GM12878 (cell line): ENCODE data around the gene SLC9A7. TPM values are rescaled to one million over a fixed set of nuclear protein-coding genes. Genes with fewer than 3 reads are reported as not detected.

Source experiments
- ATAC-seq: fragments of 200-7000 bp; cut with Tn5 transposase; 3 replicates; pipeline ENCODE4 v1.9.1; 2020; ENCODE audit warnings: mild to moderate bottlenecking, moderate library complexity
- BruUV-seq: library from RNA; stranded (reverse); fragments of 400-500 nt; replicated peaks from 2 replicates; lab custom pipeline; 2021; lab: Mats Ljungman, UMichigan
- CTCF ChIA-PET: fragments of 300-600 bp; sonication (Branson Sonifier 250); formaldehyde crosslinking; extraction: SDS; loops from one replicate; lab custom pipeline; 2021; ENCODE audit warnings: inconsistent platforms; lab: Yijun Ruan, JAX
- POLR2A ChIA-PET: fragments of 350-600 bp; formaldehyde crosslinking; extraction: SDS; loops from one replicate; lab custom pipeline; 2021; ENCODE audit warnings: inconsistent platforms; lab: Charles Lee
- RAD21 ChIA-PET: fragments of 300-600 bp; sonication (Branson Sonifier 250); formaldehyde crosslinking; loops from one replicate; lab custom pipeline; 2023; ENCODE audit warnings: antibody characterized with exemption; ENCODE audit not compliant: unreplicated experiment; lab: Charles Lee
- SMC1A ChIA-PET: fragments of 300-600 bp; sonication (Branson Sonifier 250); formaldehyde crosslinking; loops from one replicate; lab custom pipeline; 2023; ENCODE audit not compliant: unreplicated experiment, uncharacterized antibody; lab: Charles Lee
- DNase-seq: peaks from one replicate; pipeline ENCODE4 v3.0.0-alpha.2; 2011; ENCODE audit warnings: low read depth, low spot score
- FAIRE-seq: peaks from 3 replicates; lab custom pipeline; 2011; peaks lifted over from hg19 to GRCh38; lab: Jason Lieb, UNC
- H2AFZ ChIP-seq: 2 replicates; pipeline ENCODE4 v1.6.0; 2011; ENCODE audit warnings: low read depth, low read length, control low read depth; ENCODE audit not compliant: control insufficient read depth
- H3K27ac ChIP-seq: 2 replicates; pipeline ENCODE4 v1.5.1; 2011; ENCODE audit warnings: control low read depth; ENCODE audit not compliant: control insufficient read depth, insufficient read depth
- H3K27me3 ChIP-seq, 2 experiments: replicated peaks in 1 of 2; 2 replicates each; pipeline versions ENCODE4 v1.6.0 to v1.6.1; 2011; ENCODE audit warnings: low read length in 1 of 2; ENCODE audit not compliant: control insufficient read depth in 2 of 2, insufficient read depth in 2 of 2
- H3K36me3 ChIP-seq, 2 experiments: 2 replicates each; pipeline ENCODE4 v1.5.1; 2011; ENCODE audit warnings: low read length in 1 of 2; ENCODE audit not compliant: control insufficient read depth in 2 of 2, insufficient read depth in 2 of 2
- H3K4me1 ChIP-seq: 2 replicates; pipeline ENCODE4 v1.6.1; 2011; ENCODE audit warnings: mild to moderate bottlenecking, low read length, moderate library complexity, mixed read lengths; ENCODE audit not compliant: control insufficient read depth, insufficient read depth
- H3K4me2 ChIP-seq: 2 replicates; pipeline ENCODE4 v1.6.0; 2011; ENCODE audit warnings: control low read depth; ENCODE audit not compliant: control insufficient read depth, insufficient read depth
- H3K4me3 ChIP-seq: fragments of 200-600 bp; sonication (generic); 2 replicates; pipeline ENCODE4 v1.5.1; 2016
- H3K79me2 ChIP-seq: 2 replicates; pipeline ENCODE4 v1.6.0; 2011; ENCODE audit warnings: low read length; ENCODE audit not compliant: control insufficient read depth, insufficient read depth
- H3K9ac ChIP-seq: 2 replicates; pipeline ENCODE4 v1.8.0; 2011; ENCODE audit warnings: low read length, control low read depth, mixed read lengths; ENCODE audit not compliant: control insufficient read depth, insufficient read depth
- H3K9me3 ChIP-seq: replicated peaks from 3 replicates; pipeline ENCODE4 v1.5.1; 2011; ENCODE audit warnings: mild to moderate bottlenecking, low read length; ENCODE audit not compliant: control insufficient read depth, insufficient read depth
- H4K20me1 ChIP-seq: 2 replicates; pipeline ENCODE4 v1.6.0; 2011; ENCODE audit not compliant: control insufficient read depth, insufficient read depth
- BACH1 ChIP-seq: fragments of 450-650 bp; IDR thresholded peaks from 2 replicates; pipeline ENCODE4 v1.6.1; 2017; ENCODE audit warnings: mild to moderate bottlenecking, borderline replicate concordance
- MXI1 ChIP-seq: fragments of 150-350 bp; IDR thresholded peaks from 2 replicates; pipeline ENCODE4 v1.6.1; 2011; ENCODE audit warnings: low read depth, mild to moderate bottlenecking, inconsistent platforms, low read length, improper control_type of control experiment
- RAD51 ChIP-seq: fragments of 450-650 bp; IDR thresholded peaks from 2 replicates; pipeline ENCODE4 v1.6.1; 2016; ENCODE audit warnings: moderate library complexity, mild to moderate bottlenecking, inconsistent platforms
- RCOR1 ChIP-seq: conservative IDR thresholded peaks from 2 replicates; pipeline ENCODE4 v1.6.1; 2012; ENCODE audit warnings: low read depth, low read length, improper control_type of control experiment
- SREBF1 ChIP-seq: IDR thresholded peaks from 2 replicates; pipeline ENCODE4 v1.6.1; 2012; ENCODE audit warnings: mild to moderate bottlenecking, low read length
- SRF ChIP-seq, 2 experiments: IDR thresholded peaks; 2 replicates each; pipeline ENCODE4 v1.6.1; 2011; ENCODE audit warnings: low read depth in 2 of 2, low read length in 2 of 2, mild to moderate bottlenecking in 1 of 2, moderate library complexity in 1 of 2
- TBL1XR1 ChIP-seq: IDR thresholded peaks from 2 replicates; pipeline ENCODE4 v1.6.1; 2012; ENCODE audit warnings: low read depth, low read length, improper control_type of control experiment
- ZNF207 ChIP-seq: fragments of 450-650 bp; IDR thresholded peaks from 2 replicates; pipeline ENCODE4 v1.6.1; 2014; ENCODE audit warnings: antibody characterized with exemption, mild to moderate bottlenecking, borderline replicate concordance
- WGBS: methylation state at CpG from one replicate; pipeline ENCODE4 v1.1.6; 2016; ENCODE audit warnings: low lambda C conversion rate; ENCODE audit not compliant: insufficient replicate concordance, insufficient coverage; ENCODE audit errors: missing lambda C conversion rate; 5-methylcytosine and 5-hydroxymethylcytosine counted together
- in situ Hi-C: fragments of 300-500 bp; cut with MboI; formaldehyde crosslinking; loops from 9 replicates; pipeline ENCODE4 v1.14.3; 2018; ENCODE audit warnings: mixed read lengths
- intact Hi-C: fragments of 100-400 bp; cut with micrococcal nuclease; formaldehyde crosslinking; loops from one replicate; pipeline ENCODE4 v1.14.2; 2022; ENCODE audit not compliant: unreplicated experiment
- polyA plus RNA-seq, 11 experiments: library from polyadenylated mRNA; depleted of rRNA in 4 of 11; unstranded in 6 of 11; stranded (reverse) in 5 of 11; fragments of >200 nt; fragmentation: Nextera tagmentation in 4 of 11; fragmentation: Illumina TruSeq in 1 of 11; extraction: Ambion mirVana in 4 of 11; extraction: Trizol in 1 of 11; gene quantifications; 1 replicate in 1 of 11; 2 replicates in 10 of 11; pipeline versions ENCODE4 v1.2.1 to v1.2.3, GENCODE V29; 2011 to 2016; ENCODE audit warnings: inconsistent platforms in 2 of 11, missing spikeins in 2 of 11, low read depth in 1 of 11
- total RNA-seq, 4 experiments: library from RNA; depleted of rRNA in 3 of 4; stranded (reverse); fragments of >200 nt in 3 of 4; fragmentation: Illumina TruSeq in 1 of 4; extraction: Trizol in 1 of 4; gene quantifications; 2 replicates each; pipeline versions ENCODE4 v1.2.1 to v1.2.3, GENCODE V29; 2013 to 2021
- TF ChIP-seq, protein P1 (sequence below): IDR thresholded peaks from 2 replicates; pipeline ENCODE4 v1.6.1; 2011; ENCODE audit warnings: borderline replicate concordance, low read depth, mild to moderate bottlenecking, moderate library complexity, low read length; ENCODE audit not compliant: insufficient read depth, poor library complexity, severe bottlenecking

SLC9A7 gene
- total and polyA plus RNA-seq, 10 of the 15 experiments (the other 5 are each of a cell fraction or from before 2014, with no cell fraction given), result 5.0 to 62.8 (median 30.5) TPM

DNA sequence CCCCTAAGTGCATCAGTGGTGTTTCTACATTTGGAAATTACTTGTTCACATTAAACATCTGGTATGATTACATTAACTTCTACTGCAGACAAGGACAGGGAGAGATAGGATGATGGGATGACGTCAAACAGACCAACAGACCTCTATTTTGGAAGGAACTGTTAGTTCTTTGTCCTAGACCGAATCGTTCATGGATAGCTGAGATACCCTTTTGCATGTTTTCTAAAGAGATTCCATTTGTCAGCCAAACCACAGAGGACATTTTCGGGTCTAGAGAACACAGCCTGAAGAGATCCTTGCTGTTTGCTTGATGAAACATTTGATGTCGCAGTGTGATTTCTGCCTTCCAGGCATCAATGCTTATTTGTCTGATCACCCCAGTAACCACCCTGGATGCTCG lies 157.6 kb downstream of the SLC9A7 start:
- no peak for FAIRE-seq
- H3K27ac ChIP-seq, result no peak overlapping the region
- CTCF ChIA-PET, result interaction anchor here (0.7 to 1.7 kb wide), 3 partner anchors 11 to 98 kb away, joined by 3 to 4 read pairs (median 3); no protein-coding TSS in a partner anchor
- no peak overlapping the region for H3K9ac ChIP-seq
- TF ChIP-seq RCOR1 (no peak), SREBF1 (no peak), BACH1 (no peak), ZNF207 (no peak), MXI1 (no peak), TBL1XR1 (no peak), RAD51 (no peak), SRF (IDR thresholded peaks at IDR 0.05; ENCODE audit: low read depth in 2 of 2, low read length in 2 of 2) (no peak)
- TF ChIP-seq, protein P1, sequence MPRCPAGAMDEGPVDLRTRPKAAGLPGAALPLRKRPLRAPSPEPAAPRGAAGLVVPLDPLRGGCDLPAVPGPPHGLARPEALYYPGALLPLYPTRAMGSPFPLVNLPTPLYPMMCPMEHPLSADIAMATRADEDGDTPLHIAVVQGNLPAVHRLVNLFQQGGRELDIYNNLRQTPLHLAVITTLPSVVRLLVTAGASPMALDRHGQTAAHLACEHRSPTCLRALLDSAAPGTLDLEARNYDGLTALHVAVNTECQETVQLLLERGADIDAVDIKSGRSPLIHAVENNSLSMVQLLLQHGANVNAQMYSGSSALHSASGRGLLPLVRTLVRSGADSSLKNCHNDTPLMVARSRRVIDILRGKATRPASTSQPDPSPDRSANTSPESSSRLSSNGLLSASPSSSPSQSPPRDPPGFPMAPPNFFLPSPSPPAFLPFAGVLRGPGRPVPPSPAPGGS, result no peak
- TF ChIP-seq, all 136 proteins: peak for 0
- H3K4me3 ChIP-seq, result no peak overlapping the region
- no peak overlapping the region for H2AFZ ChIP-seq
- 52% methylated on average over 6 of the region's 6 CpGs for WGBS
- ATAC-seq (no peak), DNase-seq (no peak)
- no peaks in the 10 kb centered on the region for H3K36me3 ChIP-seq
- H3K9me3 ChIP-seq, result no peaks in the 10 kb centered on the region
- in situ Hi-C loops (no loop called here), intact Hi-C loops (no loop called here)
- no peaks in the 10 kb centered on the region for H4K20me1 ChIP-seq
- H3K27me3 ChIP-seq, result no peaks in the 10 kb centered on the region
- ChIA-PET RAD21 (no interaction called here), POLR2A (no interaction called here), SMC1A (interaction anchor here (0.9 to 1.7 kb wide), 3 partner anchors 9 to 29 kb away, joined by 3 to 5 read pairs (median 3); no protein-coding TSS in a partner anchor)
- no TSS peak for BruUV-seq
- H3K79me2 ChIP-seq, result no peaks in the 10 kb centered on the region
- no peak overlapping the region for H3K4me2 ChIP-seq
- peaks cover 7% of the 10 kb centered on the region for H3K4me1 ChIP-seq
